Middle frontal gyrus (tissue), 1 donor: ENCODE measurements around the gene TOPAZ1.
A peak's percentile ranks its signal among the peaks of the same experiment; 100 is the strongest.
"Not testable (repeated sequence)": the region's sequence is repeated elsewhere in the genome, so short reads cannot be mapped to it uniquely, and the experiment has no call there.

Experiments
- DNase-seq: peaks from one replicate; pipeline ENCODE4 v3.0.0-alpha.2; 2015; ENCODE audit warnings: low spot score; ENCODE audit errors: extremely low spot score

Gene TOPAZ1

DNA sequence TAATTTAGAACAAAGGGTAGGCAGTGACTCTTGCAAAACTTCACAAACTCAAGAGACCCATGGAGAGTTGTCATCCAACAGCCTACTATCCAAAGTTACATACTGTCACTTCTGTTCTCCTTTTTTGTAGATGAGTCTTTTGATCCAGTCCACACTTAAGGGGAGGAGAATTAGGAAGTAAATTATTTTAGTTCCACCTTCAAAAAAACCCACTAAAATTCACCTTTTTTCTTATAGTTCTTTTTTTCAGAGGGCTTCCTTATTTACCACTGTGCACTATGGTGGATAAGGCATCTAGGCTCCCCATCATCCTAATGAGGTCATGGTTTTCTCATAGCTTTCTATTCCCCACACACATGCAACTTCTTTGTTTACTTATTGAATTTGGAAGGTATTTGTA, 88.3 kb downstream of the TOPAZ1 start:
- no peak for DNase-seq

DNA sequence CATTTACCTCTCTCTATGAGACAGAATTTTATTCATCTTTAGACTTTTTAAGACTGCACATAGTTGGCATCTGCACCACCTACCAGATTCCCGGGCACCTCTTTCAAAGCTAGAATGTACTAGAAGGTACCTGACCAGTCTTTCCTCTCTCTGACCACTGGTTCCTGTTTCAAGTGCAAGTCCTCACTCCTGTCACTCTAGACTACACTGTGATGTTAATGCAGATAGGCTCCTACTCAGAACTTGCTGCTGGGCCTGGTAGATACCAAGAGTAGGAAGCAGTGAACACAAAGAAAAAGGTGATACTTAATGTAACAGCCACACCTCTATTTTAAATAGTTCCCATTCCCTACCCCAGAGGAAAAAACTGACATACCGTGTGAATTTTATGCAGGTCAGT, 88.8 kb downstream of the TOPAZ1 start:
- DNase-seq: no peak

DNA sequence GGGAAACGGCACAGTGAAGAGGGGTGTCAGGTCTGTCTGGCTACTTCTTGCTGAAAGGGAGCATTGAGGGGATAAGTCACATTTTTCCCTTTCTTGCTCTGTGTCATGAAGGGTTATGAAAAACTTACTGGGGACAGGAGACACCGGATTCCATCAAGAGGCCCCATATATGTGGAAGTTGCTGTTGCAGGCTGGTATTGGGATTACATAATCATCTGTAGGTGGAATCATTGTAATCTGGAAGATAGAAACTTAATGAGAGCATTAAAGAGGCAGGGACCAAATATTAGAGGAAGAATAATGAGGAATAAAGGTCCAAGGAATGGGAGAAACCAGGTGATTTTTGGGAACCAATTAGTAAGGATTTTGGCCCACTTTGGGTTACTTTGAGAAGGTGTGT, 92.6 kb downstream of the TOPAZ1 start:
- no peak for DNase-seq

DNA sequence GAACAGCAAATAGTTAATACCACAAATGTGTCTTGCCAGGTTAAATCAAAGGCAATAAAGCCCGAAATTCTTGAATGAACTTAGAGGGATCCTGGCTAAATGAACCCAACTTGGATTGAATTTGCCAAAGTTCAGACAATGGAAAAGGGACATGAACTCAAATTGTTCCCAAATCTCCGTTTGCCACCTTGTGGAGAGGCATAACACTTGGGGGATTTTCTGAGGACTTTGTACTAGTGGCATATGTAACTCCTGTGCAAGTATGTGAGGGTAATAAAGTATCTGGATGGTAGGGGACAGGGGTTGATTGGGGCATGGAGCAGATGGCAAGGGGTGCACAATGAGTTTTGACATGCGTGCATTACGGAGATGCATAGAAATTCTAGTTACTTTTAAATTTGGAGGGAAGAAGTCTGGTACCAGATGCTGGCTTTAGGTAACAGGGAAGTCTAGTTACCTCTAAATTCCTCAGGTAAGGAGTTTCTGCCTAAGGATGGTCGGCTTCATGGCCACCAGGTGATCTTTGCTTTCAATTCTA, 95.6 kb downstream of the TOPAZ1 start:
- DNase-seq: no peak

DNA sequence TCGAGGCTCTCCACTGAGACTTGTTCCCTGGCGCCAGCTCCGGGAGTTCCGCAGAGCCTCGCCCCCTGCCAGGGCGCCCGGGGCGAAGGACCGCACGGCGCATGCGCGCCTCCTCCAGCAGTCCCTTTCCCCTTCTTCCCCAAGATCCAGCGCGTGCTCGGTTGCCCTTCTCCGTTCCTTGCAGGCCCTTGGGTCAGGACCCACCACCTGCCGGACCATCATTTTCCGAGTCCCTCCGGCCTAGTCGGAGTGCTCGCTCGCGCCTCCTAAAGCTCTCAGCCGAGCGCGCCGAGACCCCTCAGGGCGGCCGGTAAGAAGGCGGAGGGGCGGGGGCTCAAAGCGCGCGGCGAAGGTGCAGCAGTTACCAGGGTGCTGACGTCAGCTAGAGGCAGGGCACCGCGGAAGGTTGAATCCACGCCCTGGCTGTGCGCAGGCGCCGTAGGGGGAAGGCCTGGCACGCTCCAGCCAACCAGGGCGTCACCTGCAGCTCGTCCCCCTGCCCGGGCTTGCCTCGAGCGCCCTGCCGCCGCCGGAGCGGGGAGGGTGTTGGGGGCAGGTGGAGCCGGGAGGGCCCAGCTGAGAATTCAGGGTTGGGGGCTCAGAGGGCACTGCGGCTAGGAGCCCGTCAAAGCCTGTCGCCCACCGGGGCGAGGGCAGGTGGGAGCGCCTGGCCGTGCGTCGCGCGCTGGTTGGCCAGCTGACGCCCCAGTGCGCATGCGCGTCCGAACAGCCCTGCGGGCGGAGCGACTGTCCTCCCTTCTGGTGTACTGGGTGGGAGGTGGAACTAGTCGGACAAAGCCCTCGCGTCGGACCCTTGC, 96.5 kb downstream of the TOPAZ1 start, which contains the start of gene TCAIM:
Gene TCAIM (plus strand): TSS at position 757 of the 818 bp plus-strand sequence. CDS start 16,017 bp downstream, outside the sequence.
- peak; percentile 87 for DNase-seq

DNA sequence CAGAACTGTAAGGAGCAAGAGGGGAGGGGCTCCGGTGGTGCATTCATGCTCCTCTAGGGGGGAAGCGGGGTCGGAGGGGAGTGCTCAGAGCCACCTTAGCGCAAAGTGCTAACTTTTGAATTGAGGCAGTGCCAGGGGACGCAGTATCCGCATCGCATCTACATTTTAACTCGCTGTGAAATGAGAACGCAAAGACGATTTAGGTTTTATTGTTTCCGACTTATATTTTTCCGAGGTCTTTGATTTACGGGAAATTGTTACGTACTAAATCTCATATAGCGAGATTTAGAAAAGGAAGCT, 97.1 kb downstream of the TOPAZ1 start:
- no peak for DNase-seq

DNA sequence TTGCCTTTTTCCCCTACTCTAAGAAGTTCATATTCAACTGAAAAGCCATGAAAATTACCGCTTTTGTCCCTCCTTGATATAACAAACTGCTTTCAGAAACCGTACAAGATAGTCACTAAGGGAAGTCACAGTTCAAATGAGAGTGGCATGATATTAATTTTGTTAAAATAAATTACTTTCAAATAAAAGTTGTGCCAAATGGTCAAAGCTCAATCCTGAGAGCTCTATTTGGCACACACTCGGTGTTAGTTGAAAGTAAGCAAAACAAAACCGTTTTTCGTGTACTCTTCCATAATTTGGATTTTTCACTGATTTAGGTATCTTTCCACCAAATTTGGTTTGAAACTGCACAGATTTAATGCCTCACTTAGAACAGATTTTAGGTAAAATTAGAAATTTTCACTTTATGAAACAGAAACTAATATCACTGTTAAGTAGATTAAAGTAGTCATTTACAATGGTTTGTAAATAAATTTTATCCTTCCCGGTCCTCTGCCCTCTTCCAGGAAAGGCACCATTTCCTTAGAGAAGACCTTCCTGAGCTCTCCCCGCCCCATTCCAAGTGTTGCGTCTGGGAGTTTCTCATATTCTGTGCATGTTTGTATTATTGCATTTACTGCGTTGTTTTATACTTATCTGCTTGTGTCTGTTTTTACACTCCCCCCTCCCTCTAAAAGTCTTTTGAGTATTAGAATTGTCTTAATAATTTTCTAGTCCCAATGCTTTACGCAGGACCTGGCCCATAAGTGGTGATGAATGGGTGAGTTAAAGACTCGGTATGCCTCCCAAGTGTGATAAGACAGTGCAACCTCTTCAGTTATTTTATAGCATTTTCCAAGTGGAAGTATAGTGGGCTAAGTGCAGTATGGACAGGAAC, 97.7 kb downstream of the TOPAZ1 start:
- DNase-seq: no peak

DNA sequence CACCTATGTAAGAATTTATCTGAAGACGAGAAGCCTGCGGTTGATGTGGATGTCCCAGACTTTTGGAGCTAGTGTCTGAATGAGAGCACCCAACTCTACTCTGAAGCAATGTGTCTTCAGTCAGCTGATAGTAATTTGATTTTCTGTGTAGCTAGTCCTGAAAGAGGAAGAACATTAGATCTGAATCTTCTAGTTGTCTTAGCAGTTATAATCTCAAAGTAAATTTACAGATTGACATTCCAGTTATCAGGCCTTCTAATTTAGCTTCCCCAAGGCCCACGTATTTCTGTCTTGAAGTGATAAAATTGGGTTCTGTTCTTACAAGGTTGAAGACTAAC, 98.3 kb downstream of the TOPAZ1 start:
- DNase-seq: no peak

DNA sequence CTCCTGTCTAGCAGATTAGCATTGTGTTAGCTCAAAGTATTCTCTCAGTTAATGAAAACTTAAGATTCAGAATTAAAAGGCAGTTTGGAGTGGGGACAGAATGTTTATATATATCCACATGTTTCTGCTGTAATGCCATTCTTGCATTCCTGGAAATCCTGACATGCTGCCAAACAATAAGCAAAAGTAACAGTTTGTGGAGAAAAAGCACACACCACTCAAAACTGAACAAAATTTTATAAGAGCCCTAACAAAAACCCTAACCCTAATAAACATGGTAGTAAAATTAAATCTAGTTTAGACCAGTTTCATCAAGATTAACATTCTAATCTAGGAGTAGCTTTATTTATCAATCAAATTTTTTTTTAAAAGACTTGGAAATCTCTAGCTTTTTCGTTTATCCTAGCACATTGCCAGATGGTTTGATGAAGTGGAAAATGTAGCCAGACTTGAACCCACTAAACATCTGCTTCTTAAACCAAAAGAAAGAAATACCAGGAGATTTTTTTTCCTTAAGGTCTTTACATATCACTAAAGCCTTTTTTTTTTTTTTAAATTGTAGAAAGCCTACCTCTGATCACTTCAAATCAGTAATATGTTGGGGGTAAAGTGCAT, 100.6 kb downstream of the TOPAZ1 start:
- DNase-seq: no peak

DNA sequence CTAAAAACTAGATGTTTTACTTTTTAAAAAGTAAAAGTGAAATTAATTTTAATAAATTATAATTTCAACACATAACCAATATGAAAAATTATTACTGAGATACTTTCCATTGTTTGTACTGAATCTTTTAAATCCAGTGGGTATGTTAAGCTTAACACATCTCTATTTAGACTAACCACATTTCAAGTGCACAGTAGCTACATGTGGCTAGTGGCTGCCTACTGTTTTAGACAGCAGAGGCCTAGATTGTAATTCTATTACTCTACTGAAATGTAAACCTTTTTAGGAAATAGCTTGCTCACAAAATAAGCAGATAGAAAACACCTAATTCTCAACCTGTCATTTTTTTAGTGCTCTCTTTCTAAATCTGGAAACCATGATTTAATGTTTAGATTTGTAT, 101.7 kb downstream of the TOPAZ1 start:
- no peak for DNase-seq

DNA sequence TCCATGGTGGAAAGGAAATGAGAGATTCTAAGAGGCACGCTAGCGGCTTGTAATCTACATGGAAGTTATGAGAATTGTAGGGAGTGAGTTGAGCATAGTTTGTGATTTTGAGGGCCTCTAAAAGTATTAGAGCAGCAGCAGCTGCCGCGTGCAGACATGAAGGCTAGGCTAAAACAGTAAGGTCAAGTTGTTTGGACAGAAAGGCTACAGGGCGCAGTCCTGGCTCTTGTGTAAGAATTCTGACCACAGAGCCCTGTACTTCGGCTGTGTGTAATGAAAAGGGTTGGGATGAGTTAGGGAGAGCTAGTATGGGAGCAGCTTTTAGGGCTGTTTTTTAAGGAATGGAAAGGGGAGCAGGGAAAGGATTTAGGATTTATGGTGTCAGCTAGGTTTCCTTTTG, 104.9 kb downstream of the TOPAZ1 start:
- DNase-seq: not testable (repeated sequence)

DNA sequence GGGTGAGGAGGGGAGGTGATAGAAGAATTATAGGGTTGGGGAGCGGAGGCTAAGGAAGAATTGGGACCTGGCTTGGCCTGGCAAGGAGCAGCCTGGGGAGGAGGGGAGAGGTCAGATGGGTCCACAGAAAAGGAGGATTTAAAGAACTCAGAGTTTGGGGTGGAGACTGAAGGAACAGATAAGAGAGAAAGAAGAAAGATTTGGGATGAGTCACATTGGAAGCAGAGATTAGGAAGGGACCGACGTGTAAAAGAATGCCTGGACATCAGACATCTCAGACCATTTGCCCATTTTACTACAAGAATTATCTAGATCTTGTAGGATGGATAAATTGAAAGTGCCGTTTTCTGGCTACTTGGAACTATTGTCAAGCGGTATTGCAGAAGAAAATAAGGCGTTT, 107.3 kb downstream of the TOPAZ1 start:
- DNase-seq: no peak

DNA sequence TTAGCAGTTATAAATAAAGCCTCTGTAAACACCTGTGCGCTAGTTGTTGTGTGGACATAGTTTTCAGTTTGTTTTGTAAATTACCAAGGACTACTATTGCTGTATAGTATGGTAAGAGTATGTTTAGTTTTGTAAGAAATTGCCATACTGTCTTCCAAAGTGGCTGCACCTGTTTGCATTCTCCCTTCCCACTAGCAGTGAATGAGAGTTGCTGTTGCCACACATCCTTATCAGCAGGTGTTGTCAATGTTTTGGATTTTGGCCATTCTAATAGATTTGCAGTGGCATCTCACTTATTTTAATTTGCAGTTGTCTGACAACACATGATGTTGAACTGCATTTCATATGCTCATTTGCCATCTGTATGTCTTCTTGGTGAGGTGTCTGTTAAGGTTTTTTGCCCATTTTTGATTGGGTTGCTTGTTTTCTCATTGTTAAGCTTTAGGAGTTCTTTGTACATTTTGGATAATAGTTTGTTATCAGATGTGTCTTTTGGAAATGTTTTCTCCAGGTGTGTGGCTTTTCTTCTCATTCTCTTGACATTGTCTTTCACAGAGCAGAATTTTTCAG, 111.8 kb downstream of the TOPAZ1 start:
- no peak for DNase-seq

DNA sequence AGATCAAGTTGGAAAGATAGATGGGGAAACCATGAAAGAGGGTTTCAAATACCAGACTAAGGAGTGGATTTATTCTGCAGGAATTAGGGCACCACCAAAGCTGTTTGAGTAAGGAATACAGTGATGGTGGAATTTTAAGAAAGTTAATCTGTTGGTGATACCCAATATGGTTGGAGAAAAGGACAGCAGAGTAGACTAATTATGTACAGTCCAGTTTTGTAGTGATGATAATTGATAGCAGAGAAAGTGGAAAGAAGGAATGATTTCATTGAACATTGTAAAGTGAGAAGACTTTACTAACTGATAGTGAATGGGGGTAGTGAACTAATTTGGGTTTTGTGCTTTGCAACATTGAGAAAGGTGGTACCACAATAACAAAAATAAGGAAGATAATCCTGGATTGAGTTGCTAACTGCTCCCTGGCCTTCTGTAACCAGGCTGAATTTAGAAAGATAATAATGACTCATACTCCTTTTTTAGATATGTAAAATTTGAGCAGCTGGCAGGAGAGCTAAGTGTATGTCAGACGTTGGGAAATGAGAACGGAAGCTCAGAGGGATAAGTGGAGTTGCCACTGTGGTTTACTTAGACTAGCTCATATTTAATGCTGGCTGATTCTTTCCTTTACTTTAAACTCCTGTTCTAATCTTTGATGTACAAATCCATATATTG, 113.8 kb downstream of the TOPAZ1 start:
- DNase-seq: peak; percentile 4

DNA sequence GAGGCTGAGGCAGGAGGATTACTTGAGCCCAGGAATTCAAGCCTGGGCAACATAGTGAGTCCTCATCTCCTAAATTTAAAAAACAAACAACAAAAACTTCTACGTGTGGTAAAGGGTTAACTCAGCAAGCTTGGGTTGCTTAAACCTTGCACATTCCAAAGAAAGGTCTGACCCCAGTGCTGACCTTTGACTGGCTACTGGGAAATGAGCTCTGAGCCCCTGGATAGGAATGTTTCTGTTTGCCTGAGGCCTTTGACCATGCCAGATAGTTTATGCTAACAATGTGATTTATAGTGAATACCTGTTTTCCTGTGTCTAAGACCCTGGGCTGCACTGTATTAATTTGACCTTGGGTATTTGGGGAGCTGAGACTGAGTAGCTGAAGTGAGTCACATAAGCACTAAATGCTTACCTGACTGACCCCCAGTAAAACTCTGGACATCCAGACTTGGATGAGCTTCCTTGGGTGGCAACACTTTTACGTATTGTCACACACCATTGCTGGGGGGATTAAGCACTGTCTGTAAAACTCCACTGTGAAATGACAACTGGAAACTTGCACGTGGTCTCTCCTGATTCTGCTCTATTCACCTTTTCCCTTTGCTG, 117.6 kb downstream of the TOPAZ1 start:
- DNase-seq: no peak

DNA sequence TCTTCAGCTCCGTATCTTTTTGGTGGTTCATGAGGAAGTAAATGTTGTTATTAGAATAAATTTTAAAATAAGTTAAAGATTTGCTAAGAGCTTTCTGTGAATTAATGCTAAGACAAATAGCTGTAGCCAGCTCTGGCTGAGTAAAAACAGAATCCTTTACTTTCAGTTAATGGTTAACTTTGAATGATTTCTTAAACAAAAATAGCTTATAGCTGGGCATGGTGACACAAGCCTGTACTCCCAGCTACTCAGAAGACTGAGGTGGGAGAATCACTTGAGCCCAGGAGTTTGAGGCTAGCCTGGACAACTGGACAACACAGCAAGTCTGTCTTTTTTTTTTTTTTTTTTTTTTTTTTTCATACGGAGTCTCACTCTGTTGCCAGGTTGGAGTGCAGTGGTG, 121.9 kb downstream of the TOPAZ1 start:
- DNase-seq: no peak

DNA sequence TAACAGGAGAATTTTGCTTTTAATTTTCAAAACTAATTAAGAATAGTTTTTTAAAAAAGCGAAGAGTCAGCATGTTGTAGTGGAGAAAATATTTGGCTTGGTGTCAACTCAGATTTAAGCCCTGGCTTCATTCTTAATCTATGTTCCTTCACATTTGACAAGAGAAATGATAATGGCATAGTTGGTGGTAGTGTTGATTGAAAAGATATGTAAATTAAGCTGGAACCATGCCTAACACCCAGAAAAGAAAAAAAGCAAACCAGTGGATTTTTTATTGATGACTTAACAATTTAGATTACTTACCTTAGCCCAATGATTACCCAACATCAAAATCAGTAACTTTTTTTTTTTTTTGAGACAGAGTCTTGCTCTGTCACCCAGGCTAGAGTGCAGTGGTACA, 124.3 kb downstream of the TOPAZ1 start:
- no peak for DNase-seq

DNA sequence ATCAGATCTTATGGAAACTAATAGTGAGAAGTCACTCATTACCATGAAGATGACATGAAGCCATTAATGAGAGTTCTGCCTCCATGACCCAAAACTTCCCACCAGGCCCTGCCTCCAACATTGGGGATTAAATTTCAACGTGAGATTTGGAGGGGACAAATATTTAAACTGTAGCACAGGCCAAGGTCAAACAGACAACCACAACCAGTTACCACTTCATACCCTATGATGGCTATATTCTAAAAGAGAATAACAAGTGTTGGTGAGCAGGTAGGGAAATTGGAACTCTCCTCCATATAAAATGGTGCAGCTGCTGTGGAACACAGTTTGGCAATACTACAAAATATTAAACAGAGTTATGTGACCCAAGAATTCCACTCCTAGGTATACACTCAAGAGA, 133.8 kb downstream of the TOPAZ1 start:
- no peak for DNase-seq
